ENCODE results near the gene WFS1. TPM values are rescaled to one million over a fixed set of nuclear protein-coding genes. Genes with fewer than 3 reads are reported as not detected.

WFS1 gene
- total RNA-seq: 5.1 TPM

GRCh38 chr4:6269616-6270511 lies at the start of gene WFS1:
Gene WFS1 (plus strand): TSS chr4:6269850. CDS start chr4:6277456, 7,606 bp downstream.
- peak; percentile 98 for DNase-seq

DNA sequence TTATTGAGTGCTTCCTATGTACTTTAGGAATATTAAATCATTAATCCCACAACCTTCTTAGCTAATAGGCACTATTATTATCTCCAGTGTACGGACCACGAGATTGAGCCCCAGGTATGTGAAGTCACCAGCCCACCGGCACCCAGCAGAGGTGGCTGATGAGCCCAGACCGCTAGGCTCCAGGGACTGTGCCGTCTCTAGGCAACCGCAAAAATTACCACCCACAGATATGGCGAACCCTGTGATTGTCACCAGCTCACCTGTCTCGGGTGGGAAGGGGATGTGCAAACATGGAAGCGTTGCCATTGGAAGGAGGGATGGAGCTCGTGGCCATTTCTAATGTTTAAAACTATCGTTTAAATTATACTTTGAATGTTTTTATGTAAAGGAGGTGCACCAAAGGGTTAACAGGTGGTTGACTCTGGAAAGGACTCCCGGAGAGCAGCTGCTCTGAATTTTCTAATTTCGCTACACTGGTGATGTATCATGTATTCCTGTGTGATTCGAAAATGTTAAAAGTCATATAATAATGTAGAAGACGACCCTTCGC lies 48.3 kb upstream of the WFS1 start:
- DNase-seq: no peak

DNA sequence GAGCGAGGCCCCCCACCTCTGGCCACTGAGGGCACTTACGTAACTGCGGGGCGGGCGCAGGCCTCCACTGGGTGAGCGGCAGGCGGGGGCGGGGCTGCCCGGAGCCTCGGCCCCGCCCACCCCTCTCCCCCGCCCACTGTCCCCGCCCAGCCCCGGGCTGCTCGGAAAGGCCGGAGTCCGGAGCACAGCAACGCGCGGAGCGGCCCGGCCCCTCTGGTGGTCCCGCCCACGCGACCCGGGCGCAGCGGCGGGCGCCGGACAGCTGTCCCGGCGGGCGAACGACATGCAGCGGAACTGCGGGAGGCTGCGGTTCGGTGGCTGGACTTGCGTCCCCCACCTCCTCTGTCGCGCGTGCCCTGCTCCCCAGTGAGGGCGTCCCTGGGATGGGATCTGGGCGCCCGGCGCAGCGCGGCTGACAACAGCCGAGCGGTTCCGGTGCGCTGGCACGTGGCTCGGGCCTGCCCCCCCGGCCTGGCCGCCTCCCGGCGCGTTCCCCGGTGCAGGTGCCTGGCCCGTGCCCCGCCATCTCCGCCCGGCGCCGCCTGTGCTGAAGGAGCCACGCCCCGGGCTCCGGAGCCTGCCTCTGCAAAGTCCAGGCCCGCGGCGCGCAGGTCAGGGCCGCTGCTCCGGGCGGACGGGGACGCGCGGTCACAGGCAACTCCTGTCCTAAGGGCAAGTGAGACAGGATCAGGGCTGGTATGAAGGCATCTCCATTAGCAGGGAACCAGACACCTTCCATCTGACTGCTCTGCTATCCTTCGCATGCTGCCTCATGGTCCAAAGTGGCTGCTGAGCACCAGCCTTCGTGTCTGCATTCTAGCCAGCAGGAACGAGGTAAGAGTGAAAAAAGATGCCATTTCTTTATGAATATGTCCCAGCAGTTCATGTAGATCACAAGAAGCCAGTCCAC lies 47.5 kb upstream of the WFS1 start:
- DNase-seq: peak; percentile 65

DNA sequence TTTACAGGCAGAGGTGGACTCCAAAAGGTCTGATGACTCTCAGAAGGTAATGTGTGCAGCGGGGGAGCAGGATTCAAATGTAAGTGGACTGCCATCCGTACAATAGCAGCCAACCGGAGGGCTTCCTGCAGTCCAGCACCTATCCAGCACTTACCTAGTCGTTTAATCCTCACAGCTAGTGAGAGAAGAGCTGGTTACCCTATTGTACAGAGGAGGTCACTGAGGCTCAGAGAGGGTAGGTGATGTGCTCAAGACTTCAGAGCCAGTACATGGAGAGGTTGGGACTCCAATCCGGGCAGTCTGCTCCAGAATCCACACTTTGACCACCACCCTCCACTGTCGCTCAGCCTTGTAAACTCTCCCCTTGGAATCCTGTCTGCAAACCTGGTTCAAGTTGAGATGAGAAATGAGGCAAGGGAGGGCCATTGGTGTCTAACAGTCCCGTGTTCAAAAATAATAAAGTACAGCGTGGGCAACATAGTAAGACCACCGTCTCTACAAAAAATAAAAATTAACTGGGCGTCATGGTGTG lies 46.8 kb upstream of the WFS1 start:
- no peak for DNase-seq

- no peak for DNase-seq
These were observed 44.9 kb upstream of the WFS1 start for GRCh38 chr4:6224735-6225134.

- DNase-seq: no peak
These were observed 44.2 kb upstream of the WFS1 start for GRCh38 chr4:6225469-6225868.

GRCh38 chr4:6226506-6226905 lies 43.1 kb upstream of the WFS1 start:
- no peak for DNase-seq

DNA sequence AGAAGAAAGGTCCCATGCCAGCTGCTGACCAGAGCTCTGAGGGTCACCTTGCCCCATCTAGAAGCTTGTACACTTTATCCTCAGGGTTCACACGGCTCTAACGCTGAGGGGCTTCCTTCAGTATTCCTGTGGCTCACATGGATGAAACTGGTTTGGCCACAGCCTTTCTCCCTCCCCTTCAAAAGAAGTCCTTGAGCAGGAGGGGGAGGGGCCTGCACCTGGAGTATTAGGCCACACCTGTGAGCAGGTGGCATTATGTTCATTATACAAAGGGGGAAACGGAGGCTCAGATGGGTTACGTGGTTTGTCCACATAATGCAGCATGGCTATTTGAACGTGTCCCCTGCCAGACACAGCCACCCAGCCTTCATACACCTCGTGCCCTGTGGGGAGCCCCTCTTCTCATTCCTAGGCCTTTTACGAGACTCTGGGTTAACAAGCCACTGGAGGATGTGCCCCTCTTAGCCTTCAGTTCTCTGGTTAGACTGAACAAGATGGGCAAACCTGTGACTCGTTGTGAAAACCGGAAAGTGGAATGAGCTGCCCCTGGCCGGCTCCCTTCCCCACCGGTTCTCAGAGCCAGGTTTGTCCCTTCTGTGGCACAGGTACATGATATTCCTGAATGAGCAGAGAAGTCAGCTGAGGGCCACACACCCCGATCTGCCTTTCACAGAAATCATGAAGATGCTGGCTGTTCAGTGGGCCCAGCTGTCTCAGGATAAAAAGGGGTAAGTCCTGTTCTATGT lies 42.1 kb upstream of the WFS1 start:
- DNase-seq: no peak

- DNase-seq: no peak
These were observed 41.2 kb upstream of the WFS1 start for GRCh38 chr4:6228158-6229067.

- peak; percentile 31 for DNase-seq
These were observed 40.6 kb upstream of the WFS1 start for GRCh38 chr4:6229095-6229494.

DNA sequence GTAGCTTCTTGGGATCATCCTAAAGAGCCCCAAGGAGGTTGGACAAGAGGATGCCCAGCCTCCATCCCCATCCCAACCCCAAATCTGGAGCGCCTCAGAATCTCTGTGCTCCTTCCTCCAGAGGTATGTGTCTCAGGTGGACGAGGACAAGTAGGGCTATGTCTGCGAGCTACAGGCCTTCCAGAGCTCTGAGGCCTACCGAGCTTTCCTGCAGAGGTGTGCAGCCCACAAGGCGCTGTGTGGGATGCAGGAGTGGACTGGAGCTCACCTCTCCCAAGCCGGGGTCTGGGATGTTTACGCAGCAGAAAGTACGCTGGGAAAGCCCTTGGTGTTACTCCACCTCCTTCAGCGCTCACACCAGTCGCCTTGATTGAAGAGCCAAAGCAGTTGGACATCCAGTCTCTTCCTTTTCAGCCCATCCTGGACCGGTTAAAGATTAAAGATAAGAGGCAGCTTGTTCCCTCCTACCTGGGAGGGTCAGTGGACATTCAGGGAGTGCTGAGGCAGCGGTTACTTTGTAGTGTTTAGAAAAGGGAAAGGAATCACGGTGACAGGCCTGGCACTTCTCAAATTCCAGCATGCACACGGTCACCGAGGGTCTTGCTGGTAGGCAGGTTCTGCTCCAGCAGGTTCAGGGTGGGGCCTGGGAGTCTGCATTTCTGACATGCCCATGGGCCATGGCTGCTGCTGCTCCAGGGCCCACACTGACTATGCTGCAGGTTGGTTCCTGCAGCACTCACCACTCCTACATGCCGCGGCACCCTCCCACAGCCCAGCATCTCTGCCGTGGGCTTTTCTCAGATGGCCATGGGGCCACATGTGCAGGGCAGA lies 39.8 kb upstream of the WFS1 start:
- DNase-seq: no peak

GRCh38 chr4:6230502-6230785 lies 39.2 kb upstream of the WFS1 start:
- no peak for DNase-seq

DNA sequence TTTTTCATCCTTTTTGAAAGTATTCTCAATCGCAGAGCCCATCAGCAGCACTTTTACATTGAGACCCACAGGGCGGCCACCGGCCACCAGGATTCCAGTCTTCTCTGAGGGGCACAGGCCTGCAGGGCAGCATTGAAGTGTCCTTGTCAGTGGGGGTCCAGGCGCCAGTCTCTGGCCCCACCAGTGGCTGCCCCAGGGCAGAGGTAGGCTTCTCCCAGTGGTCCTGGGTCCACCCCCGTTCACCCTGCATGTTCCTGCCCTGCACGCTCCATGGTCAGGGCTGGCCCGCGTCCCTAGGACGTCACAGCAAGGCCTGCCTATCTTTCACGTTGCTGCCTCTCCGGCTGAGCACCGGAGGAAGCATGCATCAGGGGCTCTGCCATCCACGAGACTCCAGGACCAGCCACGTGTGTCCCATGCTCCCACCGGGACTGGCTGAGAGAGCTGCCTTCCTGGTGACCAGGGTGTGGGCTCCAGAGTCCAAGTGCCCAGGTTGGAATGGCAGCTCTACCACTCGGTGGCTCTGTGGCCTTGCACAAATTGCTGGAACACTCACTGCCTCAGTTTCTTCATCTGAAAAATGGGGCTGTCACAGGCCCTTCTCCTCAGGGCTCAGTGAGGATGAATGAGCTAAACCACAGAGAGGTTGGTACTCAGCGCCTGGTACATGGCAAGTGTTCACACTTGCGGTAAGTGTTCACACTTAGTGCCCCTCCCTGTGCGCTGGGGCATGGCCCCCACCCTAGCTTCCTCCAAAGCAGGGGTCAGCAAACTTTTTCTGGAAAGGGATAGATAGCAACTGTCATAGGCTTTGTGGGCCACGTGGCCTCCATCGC lies 38.6 kb upstream of the WFS1 start:
- DNase-seq: no peak

- DNase-seq: no peak
These were observed 37.9 kb upstream of the WFS1 start for GRCh38 chr4:6231663-6232165.

DNA sequence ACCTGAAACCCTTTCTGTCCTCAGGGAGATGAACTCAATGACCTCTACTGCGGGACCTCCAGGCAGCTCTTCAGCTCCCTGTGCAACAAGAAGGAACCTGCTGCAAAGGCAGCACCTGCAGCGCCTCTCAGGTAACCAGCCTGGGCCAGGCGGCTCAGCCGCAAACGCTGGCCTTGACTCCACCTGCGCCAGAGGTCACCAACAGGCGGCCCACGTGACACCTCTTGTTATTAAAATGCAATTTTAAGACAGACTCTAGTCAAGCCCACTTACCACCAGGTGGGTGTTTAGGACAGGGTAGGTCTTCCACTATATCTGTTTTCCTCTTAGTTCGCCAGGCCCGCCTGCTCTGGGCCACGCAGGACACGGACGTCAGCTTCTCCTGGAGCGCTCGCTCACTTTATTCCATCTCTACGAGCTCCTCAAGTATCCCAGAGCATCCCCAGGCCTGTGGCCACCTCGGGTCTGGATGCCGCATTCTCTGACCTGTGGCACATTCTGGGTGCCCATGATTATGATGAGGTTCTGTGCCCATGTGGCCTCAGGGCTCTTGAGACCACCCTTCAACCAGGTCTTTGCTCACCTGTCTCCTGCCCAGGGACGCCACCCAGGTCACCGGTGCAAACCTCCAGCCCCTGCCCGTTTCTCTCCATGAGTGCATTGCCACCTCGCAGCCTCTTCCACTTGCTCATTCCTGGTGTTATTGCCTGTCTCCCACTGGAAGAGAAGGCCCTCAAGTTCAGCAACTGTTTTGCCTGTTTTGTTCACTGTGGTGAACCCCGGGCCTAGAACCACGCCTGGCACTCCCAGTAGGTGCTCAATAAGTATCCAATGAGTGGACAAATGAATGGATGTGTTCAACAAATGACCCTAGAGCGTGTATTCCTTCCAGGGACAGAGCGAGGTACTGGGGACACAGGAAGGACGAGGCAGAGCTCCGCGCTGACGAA lies 36.5 kb upstream of the WFS1 start:
- no peak for DNase-seq

DNA sequence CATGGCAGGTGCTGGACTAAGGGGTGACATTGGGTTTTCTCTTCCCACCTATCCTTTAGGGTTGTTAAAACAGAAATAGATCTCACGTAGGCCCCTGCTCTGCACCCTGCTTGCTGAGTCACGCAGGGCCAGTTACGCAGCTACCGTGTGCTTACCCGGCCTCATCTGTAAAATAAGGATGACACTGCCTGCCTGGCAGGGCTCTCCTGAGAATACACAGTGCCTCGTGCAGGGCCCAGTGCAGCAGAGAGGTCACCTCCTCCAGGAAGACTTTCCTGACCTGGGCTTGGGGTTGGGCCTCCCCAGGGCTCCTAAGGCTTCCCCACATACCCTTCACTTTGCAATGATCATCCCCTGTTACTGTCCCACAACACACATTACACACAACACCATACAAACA lies 35.7 kb upstream of the WFS1 start:
- no peak for DNase-seq

DNA sequence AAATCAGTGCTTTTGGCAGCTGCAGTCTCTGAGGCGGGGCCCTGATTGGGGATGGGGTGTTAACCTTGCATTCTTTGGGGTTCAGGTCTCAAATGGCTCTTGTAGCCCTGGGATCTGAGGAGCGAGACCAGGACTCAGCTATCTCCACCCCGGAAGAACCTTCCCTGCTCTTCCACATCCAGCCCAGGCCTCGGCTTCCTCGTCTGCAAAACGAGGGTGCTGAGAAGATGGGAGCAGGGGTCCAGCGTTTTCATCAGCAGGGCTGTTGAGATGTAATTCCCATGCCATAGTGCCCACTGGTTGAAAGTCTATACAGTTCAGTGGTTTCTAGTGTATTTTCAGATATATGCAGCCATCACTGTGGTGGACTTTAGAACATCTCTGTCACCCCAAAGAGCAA lies 34.6 kb upstream of the WFS1 start:
- DNase-seq: no peak

All from occipital lobe (tissue), 2 donors.